ENCODE results near the gene FAM20A. TPM values are rescaled to one million over a fixed set of nuclear protein-coding genes. Genes with fewer than 3 reads are reported as not detected.

Gene FAM20A
- total RNA-seq, 4 donors from 2014 or later: 0.80 to 3.1 (median 1.4) TPM

GRCh38 chr17:68606451-68607307 is 5.5 kb upstream of the FAM20A start:
- no peak overlapping the region for H3K27ac ChIP-seq
- H3K4me1 ChIP-seq: no peaks in the 10 kb centered on the region
- no peak for TF ChIP-seq CTCF (IDR thresholded peaks at IDR 0.05 in 4 of 5, conservative IDR thresholded peaks at IDR 0.05 in 1 of 5)
- peaks cover 0 to 29% (median 0%) of the 10 kb centered on the region in 3 donors for H3K9me3 ChIP-seq
- in situ Hi-C loops (cut with MboI; ENCODE audit: low sequenced_read_pairs in 4 of 4): no loop called here
- H3K4me3 ChIP-seq: no peak overlapping the region
- peaks cover 6 to 10% (median 6%) of the 10 kb centered on the region in 3 donors for H3K27me3 ChIP-seq
- intact Hi-C loops (cut with DNase I; ENCODE audit: low total_unique reads): no loop called here
- ATAC-seq (no peak), DNase-seq (no peak)
- H3K36me3 ChIP-seq: no peaks in the 10 kb centered on the region

GRCh38 chr17:68605914-68606313 is 4.7 kb upstream of the FAM20A start:
- in situ Hi-C loops (cut with MboI; ENCODE audit: low sequenced_read_pairs in 4 of 4) (no loop called here), intact Hi-C loops (cut with DNase I; ENCODE audit: low total_unique reads) (no loop called here)
- H3K27ac ChIP-seq: no peak overlapping the region
- H3K36me3 ChIP-seq: no peaks in the 10 kb centered on the region
- peaks cover 0 to 6% of the 10 kb centered on the region in 2 donors for H3K4me1 ChIP-seq
- H3K27me3 ChIP-seq: peaks cover 8 to 17% (median 12%) of the 10 kb centered on the region in 3 donors
- DNase-seq (no peak), ATAC-seq (no peak)
- TF ChIP-seq CTCF (IDR thresholded peaks at IDR 0.05 in 4 of 5, conservative IDR thresholded peaks at IDR 0.05 in 1 of 5) (no peak), POLR2A (IDR thresholded peaks at IDR 0.05) (no peak)
- H3K9me3 ChIP-seq: peaks cover 0 to 28% (median 0%) of the 10 kb centered on the region in 3 donors
- H3K4me3 ChIP-seq: no peak overlapping the region

GRCh38 chr17:68603656-68604055 is 2.5 kb upstream of the FAM20A start:
- intact Hi-C loops (cut with DNase I; ENCODE audit: low total_unique reads) (no loop called here), in situ Hi-C loops (cut with MboI; ENCODE audit: low sequenced_read_pairs in 4 of 4) (no loop called here)
- ATAC-seq (no peak), DNase-seq (no peak)
- H3K4me1 ChIP-seq: peaks cover 0 to 6% of the 10 kb centered on the region in 2 donors
- H3K36me3 ChIP-seq: no peaks in the 10 kb centered on the region
- peaks cover 20 to 32% (median 22%) of the 10 kb centered on the region in 3 donors for H3K27me3 ChIP-seq
- no peak overlapping the region for H3K4me3 ChIP-seq
- peak overlapping the region in 1 of 4 donors; percentile 27 for H3K27ac ChIP-seq
- H3K9me3 ChIP-seq: peaks cover 0 to 8% (median 0%) of the 10 kb centered on the region in 3 donors
- TF ChIP-seq CTCF (IDR thresholded peaks at IDR 0.05 in 4 of 5, conservative IDR thresholded peaks at IDR 0.05 in 1 of 5) (no peak), POLR2A (IDR thresholded peaks at IDR 0.05) (no peak)

GRCh38 chr17:68603027-68603426 is 1.9 kb upstream of the FAM20A start:
- Histone ChIP-seq H3K9me3 (peaks cover 0 to 3% (median 0%) of the 10 kb centered on the region in 3 donors), H3K4me1 (peaks cover 0 to 6% of the 10 kb centered on the region in 2 donors), H3K36me3 (no peaks in the 10 kb centered on the region), H3K27me3 (peaks cover 20 to 32% (median 22%) of the 10 kb centered on the region in 3 donors), H3K4me3 (no peak overlapping the region), H3K27ac (peak overlapping the region in 1 of 4 donors; percentile 27)
- no peak for ATAC-seq
- intact Hi-C loops (cut with DNase I; ENCODE audit: low total_unique reads): no loop called here
- in situ Hi-C loops (cut with MboI; ENCODE audit: low sequenced_read_pairs in 4 of 4): no loop called here
- DNase-seq: peak; percentile 11 to 26
- TF ChIP-seq CTCF (IDR thresholded peaks at IDR 0.05 in 4 of 5, conservative IDR thresholded peaks at IDR 0.05 in 1 of 5): no peak
- no peak for TF ChIP-seq POLR2A (IDR thresholded peaks at IDR 0.05)

Measured in gastrocnemius medialis (tissue), 4 donors.